WTC11 (cell line): ENCODE measurements around the gene CCDC50. TPM values are rescaled to one million over a fixed set of nuclear protein-coding genes. Genes with fewer than 3 reads are reported as not detected.

Experiments used
- ATAC-seq: fragments of 200-7000 bp; cut with Tn5 transposase; 2 replicates; pipeline ENCODE4 v1.10.0; 2021; ENCODE audit warnings: mild to moderate bottlenecking, moderate library complexity
- CTCF ChIA-PET: fragments of 300-600 bp; sonication (Branson Sonifier 250); formaldehyde crosslinking; loops from one replicate; lab custom pipeline; 2021; ENCODE audit warnings: antibody characterized with exemption; lab: Charles Lee
- POLR2A ChIA-PET: fragments of 350-600 bp; sonication (Branson Sonifier 250); formaldehyde crosslinking; loops from one replicate; lab custom pipeline; 2021; ENCODE audit warnings: antibody characterized with exemption; lab: Charles Lee
- DNase-seq: peaks from one replicate; pipeline ENCODE4 v3.0.0; 2021; ENCODE audit warnings: low spot score
- H3K27ac Mint-ChIP-seq: 2 replicates; pipeline ENCODE4 v1.8.0; 2021; ENCODE audit warnings: mixed read lengths
- H3K27me3 Mint-ChIP-seq: 2 replicates; pipeline ENCODE4 v1.8.0; 2021; ENCODE audit warnings: low read depth, mild to moderate bottlenecking, moderate library complexity, mixed read lengths
- H3K36me3 Mint-ChIP-seq: 2 replicates; pipeline ENCODE4 v1.8.0; 2021; ENCODE audit warnings: mixed read lengths
- H3K4me1 Mint-ChIP-seq: 2 replicates; pipeline ENCODE4 v1.8.0; 2022; ENCODE audit warnings: mixed read lengths
- H3K4me3 Mint-ChIP-seq: 2 replicates; pipeline ENCODE4 v1.8.0; 2021; ENCODE audit warnings: mild to moderate bottlenecking, moderate library complexity, mixed read lengths
- H3K9me3 Mint-ChIP-seq: 2 replicates; pipeline ENCODE4 v1.8.0; 2021; ENCODE audit warnings: mixed read lengths
- AR ChIP-seq: fragments of 250-450 bp; sonication (Bioruptor Pico); IDR thresholded peaks from 2 replicates; pipeline ENCODE4 v1.9.0; 2021; ENCODE audit warnings: mild to moderate bottlenecking
- ATF1 ChIP-seq: sonication (generic); formaldehyde crosslinking; IDR thresholded peaks from 2 replicates; pipeline ENCODE4 v1.8.1; 2023; ENCODE audit warnings: mild to moderate bottlenecking, moderate library complexity, missing genetic modification reagents
- ATF6 ChIP-seq: sonication (generic); formaldehyde crosslinking; IDR thresholded peaks from 2 replicates; pipeline ENCODE4 v1.8.1; 2023; ENCODE audit warnings: mild to moderate bottlenecking, missing genetic modification reagents
- CDX4 ChIP-seq: fragments of 250-450 bp; sonication (Bioruptor Pico); IDR thresholded peaks from 2 replicates; pipeline ENCODE4 v1.9.0; 2021; ENCODE audit warnings: moderate library complexity, mild to moderate bottlenecking, inconsistent platforms, borderline replicate concordance
- E2F4 ChIP-seq: sonication (generic); formaldehyde crosslinking; IDR thresholded peaks from 2 replicates; pipeline ENCODE4 v1.8.1; 2022; ENCODE audit warnings: low read depth, mild to moderate bottlenecking, moderate library complexity, missing genetic modification reagents, borderline replicate concordance
- FOXK1 ChIP-seq: sonication (generic); formaldehyde crosslinking; IDR thresholded peaks from 2 replicates; pipeline ENCODE4 v1.8.0; 2022; ENCODE audit warnings: mild to moderate bottlenecking, moderate library complexity, missing genetic modification reagents
- GRHL2 ChIP-seq: fragments of 250-450 bp; sonication (Bioruptor Pico); IDR thresholded peaks from 2 replicates; pipeline ENCODE4 v1.8.0; 2022; ENCODE audit warnings: mild to moderate bottlenecking, moderate library complexity; ENCODE audit not compliant: insufficient replicate concordance, severe bottlenecking
- GTF2I ChIP-seq: fragments of 250-450 bp; sonication (Bioruptor Pico); conservative IDR thresholded peaks from 2 replicates; pipeline ENCODE4 v1.4.0; 2021; ENCODE audit warnings: mild to moderate bottlenecking
- HMGA2 ChIP-seq: fragments of 250-450 bp; sonication (Bioruptor Pico); IDR thresholded peaks from 2 replicates; pipeline ENCODE4 v1.4.0; 2021; ENCODE audit warnings: mild to moderate bottlenecking, moderate library complexity
- IRF1 ChIP-seq: sonication (generic); formaldehyde crosslinking; IDR thresholded peaks from 2 replicates; pipeline ENCODE4 v1.8.0; 2023; ENCODE audit warnings: missing genetic modification reagents
- KAT7 ChIP-seq: sonication (generic); formaldehyde crosslinking; IDR thresholded peaks from 2 replicates; pipeline ENCODE4 v1.8.1; 2023; ENCODE audit warnings: missing genetic modification reagents, mild to moderate bottlenecking, borderline replicate concordance
- NR3C1 ChIP-seq: sonication (generic); formaldehyde crosslinking; conservative IDR thresholded peaks from 2 replicates; pipeline ENCODE4 v1.8.1; 2023; ENCODE audit warnings: low read depth, mild to moderate bottlenecking, missing genetic modification reagents
- RELA ChIP-seq: sonication (generic); formaldehyde crosslinking; IDR thresholded peaks from 2 replicates; pipeline ENCODE4 v1.8.1; 2022; ENCODE audit warnings: missing genetic modification reagents, mild to moderate bottlenecking, borderline replicate concordance
- SP1 ChIP-seq: sonication (generic); formaldehyde crosslinking; conservative IDR thresholded peaks from 2 replicates; pipeline ENCODE4 v1.8.1; 2022; ENCODE audit warnings: missing genetic modification reagents
- TEAD1 ChIP-seq: sonication (generic); formaldehyde crosslinking; IDR thresholded peaks from 2 replicates; pipeline ENCODE4 v1.8.0; 2022; ENCODE audit warnings: mild to moderate bottlenecking, missing genetic modification reagents
- TP53 ChIP-seq: sonication (generic); formaldehyde crosslinking; IDR thresholded peaks from 2 replicates; pipeline ENCODE4 v1.8.1; 2023; ENCODE audit warnings: mild to moderate bottlenecking, missing genetic modification reagents
- ZNF121 ChIP-seq: sonication (generic); formaldehyde crosslinking; IDR thresholded peaks from 2 replicates; pipeline ENCODE4 v1.8.0; 2023; ENCODE audit warnings: missing genetic modification reagents
- ZNF138 ChIP-seq: sonication (generic); formaldehyde crosslinking; conservative IDR thresholded peaks from 2 replicates; pipeline ENCODE4 v1.8.1; 2022; ENCODE audit warnings: mild to moderate bottlenecking, moderate library complexity, missing genetic modification reagents
- ZNF232 ChIP-seq: sonication (generic); formaldehyde crosslinking; IDR thresholded peaks from 2 replicates; pipeline ENCODE4 v1.8.0; 2022; ENCODE audit warnings: mild to moderate bottlenecking, missing genetic modification reagents
- ZNF263 ChIP-seq: sonication (generic); formaldehyde crosslinking; IDR thresholded peaks from 2 replicates; pipeline ENCODE4 v1.8.1; 2022; ENCODE audit warnings: low read depth, mild to moderate bottlenecking, moderate library complexity, missing genetic modification reagents
- ZNF281 ChIP-seq: sonication (generic); formaldehyde crosslinking; IDR thresholded peaks from 2 replicates; pipeline ENCODE4 v1.8.0; 2023; ENCODE audit warnings: mild to moderate bottlenecking, missing genetic modification reagents
- ZNF423 ChIP-seq: fragments of 250-450 bp; sonication (Bioruptor Pico); IDR thresholded peaks from 2 replicates; pipeline ENCODE4 v2.1.2; 2022; ENCODE audit warnings: mild to moderate bottlenecking, moderate library complexity
- ZSCAN18 ChIP-seq: fragments of 250-450 bp; sonication (Bioruptor Pico); IDR thresholded peaks from 2 replicates; pipeline ENCODE4 v2.1.2; 2022; ENCODE audit warnings: mild to moderate bottlenecking, moderate library complexity
- total RNA-seq: library from RNA; stranded (reverse); gene quantifications from 3 replicates; pipeline ENCODE4 v1.2.3, GENCODE V29; 2021

The CCDC50 gene
- total RNA-seq, 1 experiment from 2014 or later: 33.1 TPM

GRCh38 chr3:191347228-191347627 is 18.0 kb downstream of the CCDC50 start:
- Mint-ChIP-seq H3K4me3 (no peak overlapping the region), H3K27ac (no peak overlapping the region), H3K36me3 (no peaks in the 10 kb centered on the region), H3K9me3 (no peaks in the 10 kb centered on the region)
- DNase-seq (no peak), ATAC-seq (no peak)
- no peak for TF ChIP-seq ZNF232 (CRISPR knock-in tag)
- TF ChIP-seq AR (CRISPR knock-in tag): no peak
- no peak for TF ChIP-seq GTF2I (CRISPR knock-in tag)
- no peak for TF ChIP-seq ZNF423 (CRISPR knock-in tag)
- TF ChIP-seq NR3C1 (CRISPR knock-in tag): no peak
- TF ChIP-seq FOXK1: no peak
- no peak for TF ChIP-seq SP1
- no peak for TF ChIP-seq TP53 (CRISPR knock-in tag)
- no peak for TF ChIP-seq E2F4 (CRISPR knock-in tag)
- no peak for TF ChIP-seq ZNF121 (CRISPR knock-in tag)
- TF ChIP-seq, all 79 proteins: peak for 0
- Mint-ChIP-seq H3K27me3 (no peaks in the 10 kb centered on the region), H3K4me1 (peaks cover 48% of the 10 kb centered on the region)
- ChIA-PET CTCF (no interaction called here), POLR2A (no interaction called here)

GRCh38 chr3:191348098-191348497 is 18.9 kb downstream of the CCDC50 start:
- Mint-ChIP-seq H3K9me3 (no peaks in the 10 kb centered on the region), H3K4me3 (no peak overlapping the region), H3K27me3 (no peaks in the 10 kb centered on the region), H3K36me3 (no peaks in the 10 kb centered on the region), H3K4me1 (peaks cover 41% of the 10 kb centered on the region), H3K27ac (no peak overlapping the region)
- POLR2A ChIA-PET: no interaction called here
- CTCF ChIA-PET: no interaction called here
- ATAC-seq (no peak), DNase-seq (no peak)
- no peak for TF ChIP-seq ATF6 (CRISPR knock-in tag)
- no peak for TF ChIP-seq CDX4 (CRISPR knock-in tag)
- no peak for TF ChIP-seq IRF1 (CRISPR knock-in tag)
- no peak for TF ChIP-seq RELA
- TF ChIP-seq ZNF263: no peak
- no peak for TF ChIP-seq HMGA2
- no peak for TF ChIP-seq ZNF138
- TF ChIP-seq ZSCAN18 (CRISPR knock-in tag): no peak
- TF ChIP-seq ZNF281 (CRISPR knock-in tag): no peak
- TF ChIP-seq ATF1: no peak
- TF ChIP-seq GRHL2 (CRISPR knock-in tag): no peak
- TF ChIP-seq TEAD1 (CRISPR knock-in tag): no peak
- TF ChIP-seq KAT7: no peak
